AG09319 (cell line): ENCODE data around the gene SEPHS2.
"Not testable (repeated sequence)": the region's sequence is repeated elsewhere in the genome, so short reads cannot be mapped to it uniquely, and the experiment has no call there.

Experiments used
- DNase-seq: peaks from one replicate; pipeline ENCODE4 v3.0.0-alpha.2; 2010; ENCODE audit warnings: low read depth; ENCODE audit errors: extremely low read depth
- TF ChIP-seq, protein P1 (sequence below): IDR thresholded peaks from 2 replicates; pipeline ENCODE4 v1.5.1; 2011; ENCODE audit warnings: low read depth, mild to moderate bottlenecking, inconsistent platforms, low read length, moderate library complexity

SEPHS2 gene

GRCh38 chr16:30464078-30464477 lies 18.4 kb upstream of the SEPHS2 start:
- TF ChIP-seq, protein P1, sequence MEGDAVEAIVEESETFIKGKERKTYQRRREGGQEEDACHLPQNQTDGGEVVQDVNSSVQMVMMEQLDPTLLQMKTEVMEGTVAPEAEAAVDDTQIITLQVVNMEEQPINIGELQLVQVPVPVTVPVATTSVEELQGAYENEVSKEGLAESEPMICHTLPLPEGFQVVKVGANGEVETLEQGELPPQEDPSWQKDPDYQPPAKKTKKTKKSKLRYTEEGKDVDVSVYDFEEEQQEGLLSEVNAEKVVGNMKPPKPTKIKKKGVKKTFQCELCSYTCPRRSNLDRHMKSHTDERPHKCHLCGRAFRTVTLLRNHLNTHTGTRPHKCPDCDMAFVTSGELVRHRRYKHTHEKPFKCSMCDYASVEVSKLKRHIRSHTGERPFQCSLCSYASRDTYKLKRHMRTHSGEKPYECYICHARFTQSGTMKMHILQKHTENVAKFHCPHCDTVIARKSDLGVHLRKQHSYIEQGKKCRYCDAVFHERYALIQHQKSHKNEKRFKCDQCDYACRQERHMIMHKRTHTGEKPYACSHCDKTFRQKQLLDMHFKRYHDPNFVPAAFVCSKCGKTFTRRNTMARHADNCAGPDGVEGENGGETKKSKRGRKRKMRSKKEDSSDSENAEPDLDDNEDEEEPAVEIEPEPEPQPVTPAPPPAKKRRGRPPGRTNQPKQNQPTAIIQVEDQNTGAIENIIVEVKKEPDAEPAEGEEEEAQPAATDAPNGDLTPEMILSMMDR: no peak
- no peak for DNase-seq

GRCh38 chr16:30461426-30461825 lies 15.8 kb upstream of the SEPHS2 start:
- not testable (repeated sequence) for DNase-seq

GRCh38 chr16:30459456-30459855 lies 13.8 kb upstream of the SEPHS2 start:
- TF ChIP-seq, protein P1: no peak
- no peak for DNase-seq

GRCh38 chr16:30458561-30459394 lies 13.1 kb upstream of the SEPHS2 start:
- DNase-seq: no peak
- TF ChIP-seq, protein P1: no peak

DNA sequence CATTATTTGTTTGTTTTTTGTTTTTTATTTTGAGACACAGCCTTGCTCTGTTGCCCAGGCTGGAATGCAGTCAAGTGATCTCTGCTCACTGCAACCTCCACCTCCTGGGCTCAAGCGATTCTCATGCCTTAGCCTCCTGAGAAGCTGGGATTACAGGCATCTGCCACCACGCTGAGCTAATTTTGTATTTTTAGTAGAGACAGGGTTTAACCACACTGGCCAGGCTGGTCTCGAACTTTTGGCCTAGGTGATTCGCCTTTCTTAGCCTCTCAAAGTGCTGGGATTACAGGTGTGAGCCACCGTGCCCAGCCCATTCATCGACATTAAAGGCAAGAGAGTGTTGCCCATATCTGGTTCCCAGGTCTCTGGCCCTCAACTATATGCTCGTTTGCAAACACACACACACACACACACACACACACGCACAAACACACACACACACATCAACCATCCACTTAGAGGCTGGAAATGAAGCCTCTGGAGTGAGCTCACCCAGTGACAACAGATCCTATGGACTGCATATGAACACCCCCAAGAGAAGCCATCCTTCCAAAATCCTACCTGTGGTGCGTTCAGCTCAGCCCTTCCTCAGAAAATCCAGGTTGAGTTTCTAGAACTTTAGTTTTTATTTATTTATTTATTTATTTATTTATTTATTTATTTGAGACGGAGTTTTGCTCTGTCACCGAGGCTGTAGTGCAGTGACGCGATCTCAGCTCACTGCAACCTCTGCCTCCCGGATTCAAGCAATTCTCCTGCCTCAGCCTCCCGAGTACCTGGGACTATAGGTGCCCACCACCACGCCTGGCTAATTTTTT lies 12.3 kb upstream of the SEPHS2 start:
- TF ChIP-seq, protein P1: no peak
- DNase-seq: no peak

DNA sequence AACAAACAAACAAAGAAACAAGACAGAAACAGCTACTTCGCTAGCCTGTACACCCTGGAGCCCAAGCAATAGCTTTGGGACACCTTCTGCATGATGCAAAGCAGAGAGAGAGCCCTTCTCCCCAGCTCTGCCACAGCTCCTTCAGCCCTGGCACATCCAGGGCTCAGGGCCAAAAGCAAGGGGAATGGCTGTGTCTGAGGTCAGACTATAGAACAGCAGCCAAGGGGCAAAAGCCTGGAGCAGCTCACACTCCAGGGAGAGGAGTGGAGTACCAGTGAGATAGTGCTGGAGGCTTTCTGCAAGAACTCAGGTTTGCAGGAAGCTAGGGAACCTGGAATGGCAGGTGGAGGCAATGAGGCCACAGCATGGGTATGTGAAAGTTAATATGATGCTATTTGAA lies 11.6 kb upstream of the SEPHS2 start:
- no peak for DNase-seq
- TF ChIP-seq, protein P1: no peak

DNA sequence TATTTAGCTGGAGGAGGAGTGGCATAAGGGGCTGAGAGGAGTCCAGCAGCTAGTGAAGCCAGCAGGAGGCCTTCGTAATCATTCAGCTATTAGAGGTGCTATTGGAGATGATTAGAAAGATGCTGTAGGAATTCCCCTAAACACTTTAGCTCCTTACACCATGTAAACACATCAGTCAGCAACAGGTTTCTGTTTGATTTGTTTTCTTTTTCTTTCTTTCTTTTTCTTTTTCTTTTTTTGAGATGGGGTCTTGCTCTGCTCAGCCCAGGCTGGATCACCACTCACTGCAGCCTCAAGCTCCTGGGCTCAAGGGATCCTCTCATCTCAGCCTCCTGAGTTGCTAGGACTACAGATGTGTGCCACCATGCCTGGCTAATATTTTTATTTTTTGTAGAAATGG lies 10.6 kb upstream of the SEPHS2 start:
- TF ChIP-seq, protein P1: no peak
- DNase-seq: no peak

- not testable (repeated sequence) for DNase-seq
Measured at GRCh38 chr16:30452709-30453580, 7.3 kb upstream of the SEPHS2 start.
